H1 (cell line): ENCODE results near the gene ANKUB1. TPM values are rescaled to one million over a fixed set of nuclear protein-coding genes. Genes with fewer than 3 reads are reported as not detected.

Experiments used
- CTCF ChIA-PET: fragments of 300-600 bp; sonication (Branson Sonifier 250); formaldehyde crosslinking; loops from one replicate; lab custom pipeline; 2021; ENCODE audit not compliant: partially characterized antibody; lab: Charles Lee
- POLR2A ChIA-PET: fragments of 300-600 bp; sonication (Branson Sonifier 250); formaldehyde crosslinking; loops from one replicate; lab custom pipeline; 2021; ENCODE audit warnings: inconsistent platforms; ENCODE audit not compliant: partially characterized antibody; lab: Charles Lee
- DNase-seq, 2 experiments: peaks; one replicate each; pipeline versions ENCODE4 v3.0.0 to v3.0.0-alpha.2; 2010 to 2022; ENCODE audit warnings: low spot score in 2 of 2, low read depth in 1 of 2, mixed read lengths in 1 of 2
- FAIRE-seq: peaks from 2 replicates; lab custom pipeline; 2011; peaks lifted over from hg19 to GRCh38; lab: Jason Lieb, UNC
- H2AFZ ChIP-seq: 2 replicates; pipeline ENCODE4 v1.8.1; 2012; ENCODE audit warnings: low read length, inconsistent platforms
- H2AK5ac ChIP-seq: 2 replicates; pipeline ENCODE4 v1.6.1; 2013; ENCODE audit warnings: low read depth, low read length
- H2BK120ac ChIP-seq: replicated peaks from 2 replicates; pipeline ENCODE3; 2013; ENCODE audit warnings: low read depth, low read length, inconsistent platforms
- H2BK12ac ChIP-seq: 2 replicates; pipeline ENCODE4 v1.6.1; 2013; ENCODE audit warnings: low read depth, low read length
- H2BK15ac ChIP-seq: 2 replicates; pipeline ENCODE4 v1.6.1; 2013; ENCODE audit warnings: low read length
- H2BK20ac ChIP-seq: 2 replicates; pipeline ENCODE4 v1.6.1; 2013; ENCODE audit warnings: low read length
- H2BK5ac ChIP-seq: 2 replicates; pipeline ENCODE4 v1.6.1; 2013; ENCODE audit warnings: low read depth, low read length
- H3K14ac ChIP-seq: 2 replicates; pipeline ENCODE4 v1.6.1; 2013; ENCODE audit warnings: inconsistent platforms; ENCODE audit not compliant: insufficient read length
- H3K18ac ChIP-seq: 2 replicates; pipeline ENCODE4 v1.6.1; 2013; ENCODE audit warnings: low read length; ENCODE audit errors: extremely low read depth
- H3K23ac ChIP-seq: 2 replicates; pipeline ENCODE4 v1.6.1; 2013; ENCODE audit warnings: inconsistent platforms; ENCODE audit not compliant: insufficient read length
- H3K23me2 ChIP-seq: 2 replicates; pipeline ENCODE4 v1.6.1; 2013; ENCODE audit warnings: low read depth, low read length
- H3K27ac ChIP-seq: 2 replicates; pipeline ENCODE4 v1.6.1; 2011; ENCODE audit warnings: low read depth, low read length, inconsistent platforms
- H3K27me3 ChIP-seq, 4 experiments: replicated peaks in 1 of 4; 1 replicate in 1 of 4; 2 replicates in 3 of 4; pipeline versions ENCODE4 v1.6.1 to v1.8.1; 2011 to 2013; ENCODE audit warnings: low read length in 3 of 4, mild to moderate bottlenecking in 3 of 4, inconsistent platforms in 2 of 4, mixed read lengths in 2 of 4, moderate library complexity in 1 of 4; ENCODE audit not compliant: control insufficient read depth in 3 of 4, insufficient read depth in 3 of 4; ENCODE audit errors: extremely low read depth in 1 of 4
- H3K36me3 ChIP-seq, 4 experiments: 2 replicates each; pipeline versions ENCODE4 v1.6.1 to v1.8.1; 2011 to 2013; ENCODE audit warnings: mild to moderate bottlenecking in 4 of 4, low read length in 3 of 4, moderate library complexity in 2 of 4, control low read depth in 1 of 4, inconsistent platforms in 1 of 4; ENCODE audit not compliant: insufficient read depth in 4 of 4, control insufficient read depth in 2 of 4
- H3K4ac ChIP-seq: replicated peaks from 2 replicates; pipeline ENCODE3; 2013; ENCODE audit warnings: low read length, low read depth, mixed read lengths, inconsistent platforms; ENCODE audit not compliant: insufficient read length
- H3K4me1 ChIP-seq, 4 experiments: replicated peaks in 1 of 4; 1 replicate in 1 of 4; 2 replicates in 3 of 4; pipeline versions ENCODE4 v1.6.1 to v1.8.1; 2011 to 2013; ENCODE audit warnings: low read length in 3 of 4, inconsistent platforms in 2 of 4, mixed read lengths in 1 of 4; ENCODE audit not compliant: insufficient read depth in 4 of 4, control insufficient read depth in 3 of 4
- H3K4me2 ChIP-seq, 2 experiments: 2 replicates each; pipeline versions ENCODE4 v1.6.1 to v1.8.1; 2011 to 2013; ENCODE audit warnings: low read depth in 2 of 2, low read length in 2 of 2, control low read depth in 1 of 2, inconsistent platforms in 1 of 2, mild to moderate bottlenecking in 1 of 2; ENCODE audit not compliant: insufficient read depth in 1 of 2
- H3K4me3 ChIP-seq, 4 experiments: fragments of 200-600, 300-600 bp in 1 of 4; sonication (generic), shearing (Covaris generic), sonication (Bioruptor Twin) in 1 of 4; 2 replicates each; pipeline versions ENCODE4 v1.5.1 to v1.8.1; 2011 to 2016; ENCODE audit warnings: low read length in 4 of 4, low read depth in 3 of 4, control low read depth in 2 of 4, inconsistent platforms in 2 of 4, mild to moderate bottlenecking in 2 of 4, mixed read lengths in 1 of 4, moderate library complexity in 1 of 4; ENCODE audit not compliant: insufficient read depth in 2 of 4; ENCODE audit errors: extremely low read depth in 1 of 4
- H3K56ac ChIP-seq: replicated peaks from 2 replicates; pipeline ENCODE3; 2013; ENCODE audit warnings: low read depth, mild to moderate bottlenecking, mixed read lengths, low read length, inconsistent platforms; ENCODE audit not compliant: insufficient read length
- H3K79me1 ChIP-seq: 2 replicates; pipeline ENCODE4 v1.6.1; 2013; ENCODE audit warnings: low read depth, low read length, control low read depth
- H3K79me2 ChIP-seq, 2 experiments: 2 replicates each; pipeline versions ENCODE4 v1.6.1 to v1.8.1; 2012 to 2013; ENCODE audit warnings: low read length in 2 of 2, mild to moderate bottlenecking in 2 of 2, inconsistent platforms in 1 of 2; ENCODE audit not compliant: insufficient read depth in 2 of 2, control insufficient read depth in 1 of 2
- H3K9ac ChIP-seq, 4 experiments: replicated peaks in 1 of 4; 1 replicate in 1 of 4; 2 replicates in 3 of 4; pipeline versions ENCODE4 v1.6.1 to v1.8.1; 2011 to 2013; ENCODE audit warnings: low read depth in 3 of 4, low read length in 3 of 4, control low read depth in 2 of 4, mild to moderate bottlenecking in 2 of 4, moderate library complexity in 2 of 4, inconsistent platforms in 1 of 4; ENCODE audit errors: extremely low read depth in 1 of 4
- H3K9me3 ChIP-seq, 2 experiments: 2 replicates each; pipeline versions ENCODE4 v1.6.1 to v1.8.1; 2012 to 2013; ENCODE audit warnings: mild to moderate bottlenecking in 2 of 2, moderate library complexity in 2 of 2, control low read depth in 1 of 2, inconsistent platforms in 1 of 2, low read depth in 1 of 2, low read length in 1 of 2, mixed read lengths in 1 of 2; ENCODE audit not compliant: insufficient read depth in 2 of 2
- H4K20me1 ChIP-seq, 2 experiments: replicated peaks in 1 of 2; 2 replicates each; pipeline versions ENCODE3 to v1.8.1; 2011 to 2013; ENCODE audit warnings: inconsistent platforms in 2 of 2, low read length in 2 of 2, mild to moderate bottlenecking in 1 of 2; ENCODE audit not compliant: insufficient read depth in 2 of 2, control insufficient read depth in 1 of 2
- H4K5ac ChIP-seq: 2 replicates; pipeline ENCODE4 v1.6.1; 2013; ENCODE audit warnings: low read length, low read depth, mixed read lengths, inconsistent platforms; ENCODE audit not compliant: insufficient read length
- H4K8ac ChIP-seq: 2 replicates; pipeline ENCODE4 v1.8.0; 2013; ENCODE audit warnings: mild to moderate bottlenecking, moderate library complexity, low read length, inconsistent platforms; ENCODE audit not compliant: insufficient read depth; ENCODE audit errors: extremely low read depth
- H4K91ac ChIP-seq: replicated peaks from 2 replicates; pipeline ENCODE3; 2013; ENCODE audit warnings: low read length, mixed read lengths, inconsistent platforms; ENCODE audit not compliant: insufficient read length
- ASH2L ChIP-seq: fragments of 200-600, 300-600 bp; sonication (generic); IDR thresholded peaks from one replicate; pipeline ENCODE4 v1.7.1; 2017; ENCODE audit warnings: low read length
- CBX5 ChIP-seq: fragments of 300-800, 300-1000 bp; sonication (generic); IDR thresholded peaks from 2 replicates; pipeline ENCODE4 v1.7.1; 2016; ENCODE audit warnings: antibody characterized with exemption, low read length, low read depth
- CBX8 ChIP-seq: fragments of 300-800, 300-1000 bp; sonication (generic); IDR thresholded peaks from 2 replicates; pipeline ENCODE4 v1.7.1; 2016; ENCODE audit warnings: low read depth, low read length, borderline replicate concordance
- CEBPB ChIP-seq: IDR thresholded peaks from 2 replicates; pipeline ENCODE4 v1.6.1; 2012; ENCODE audit warnings: low read depth, low read length
- NANOG ChIP-seq: IDR thresholded peaks from 2 replicates; pipeline ENCODE4 v1.6.1; 2011; ENCODE audit warnings: low read length, low read depth, mild to moderate bottlenecking, inconsistent platforms; ENCODE audit not compliant: insufficient read depth, poor library complexity, severe bottlenecking
- POLR2AphosphoS5 ChIP-seq: IDR thresholded peaks from 2 replicates; pipeline ENCODE4 v1.6.1; 2011; ENCODE audit warnings: low read depth, low read length
- SIN3A ChIP-seq, 2 experiments: IDR thresholded peaks in 1 of 2; conservative IDR thresholded peaks in 1 of 2; 2 replicates each; pipeline ENCODE4 v1.6.1; 2011 to 2012; ENCODE audit warnings: low read length in 2 of 2, improper control_type of control experiment in 1 of 2, low read depth in 1 of 2, mild to moderate bottlenecking in 1 of 2
- TAF1 ChIP-seq: IDR thresholded peaks from 2 replicates; pipeline ENCODE4 v1.6.1; 2011; ENCODE audit warnings: mild to moderate bottlenecking, low read depth, low read length
- WGBS, 2 experiments: shearing (Covaris generic) in 1 of 2; methylation state at CpG; one replicate each; pipeline versions ENCODE4 v1.1.6 to v1.1.7; 2013 to 2015; ENCODE audit warnings: low lambda C conversion rate in 2 of 2, mixed read lengths in 2 of 2, inconsistent platforms in 1 of 2, low coverage in 1 of 2, missing lambda C conversion rate in 1 of 2; ENCODE audit not compliant: insufficient replicate concordance in 2 of 2, insufficient coverage in 1 of 2, insufficient read length in 1 of 2; ENCODE audit errors: extremely low coverage in 1 of 2, missing lambda C conversion rate in 1 of 2; 5-methylcytosine and 5-hydroxymethylcytosine counted together
- polyA plus RNA-seq, 7 experiments: library from polyadenylated mRNA; depleted of rRNA in 3 of 7; stranded (reverse) in 5 of 7; unstranded in 2 of 7; fragments of >200 nt in 5 of 7; fragments of 200-250 nt in 2 of 7; gene quantifications; 1 replicate in 5 of 7; 2 replicates in 1 of 7; 4 replicates in 1 of 7; pipeline versions ENCODE4 v1.2.1 to v1.2.3, GENCODE V29; 2011 to 2013; ENCODE audit warnings: missing spikeins in 2 of 7, mixed read lengths in 2 of 7
- total RNA-seq: library from RNA; stranded (reverse); fragmentation: NEBNext Ultra II Directional; extraction: Animal tissue kit (Norgen Biotek cat#: 25700); gene quantifications from 2 replicates; pipeline ENCODE4 v1.2.1, GENCODE V29; 2021
- TF ChIP-seq, protein P1 (sequence below): IDR thresholded peaks from 2 replicates; pipeline ENCODE4 v1.6.1; 2012; ENCODE audit warnings: low read length, inconsistent platforms

The ANKUB1 gene
- total and polyA plus RNA-seq, 2 of the 8 experiments (the other 6 are each of a cell fraction or from before 2014, with no cell fraction given) = not detected

DNA sequence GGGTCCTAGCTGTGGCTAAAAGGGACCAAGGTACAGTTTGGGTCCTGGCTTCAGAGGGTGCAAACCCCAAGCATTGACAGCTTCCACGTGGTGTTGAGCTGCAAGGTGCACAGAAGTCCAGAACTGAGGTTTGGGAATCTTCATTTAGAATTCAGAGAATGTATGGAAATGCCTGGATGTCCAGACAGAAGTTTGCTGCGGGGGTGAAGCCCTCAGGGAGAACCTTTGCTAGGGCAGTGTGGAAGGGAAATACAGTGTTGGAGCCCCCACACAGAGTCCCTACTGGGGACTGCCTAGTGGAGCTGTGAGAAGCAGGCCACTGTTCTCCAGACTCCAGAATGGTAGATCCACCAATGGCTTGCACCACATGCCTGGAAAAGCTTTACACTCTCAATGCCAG, 38.5 kb upstream of the ANKUB1 start:
- POLR2A ChIA-PET = interaction anchor here (1.1 kb wide), 1 partner anchor 17 kb away, joined by 3 read pairs; no protein-coding TSS in a partner anchor
- H3K4me2 ChIP-seq = no peak overlapping the region

More for the DNA sequence above, 38.5 kb upstream of the ANKUB1 start:
- Histone ChIP-seq H2BK12ac (no peak overlapping the region), H2BK5ac (no peak overlapping the region), H3K79me2 (peaks cover 0 to 87% of the 10 kb centered on the region in 2 experiments), H2BK120ac (no peak overlapping the region), H2AFZ (no peak overlapping the region), H3K79me1 (no peaks in the 10 kb centered on the region; the same call in 1 of the 2 replicates), H4K8ac (no peak overlapping the region), H3K14ac (no peak overlapping the region), H3K36me3 (peaks cover 0 to 11% (median 2%) of the 10 kb centered on the region in 4 experiments; a peak in 3 of 8 replicates), H2BK15ac (no peak overlapping the region), H3K9ac (no peak overlapping the region), H3K4me1 (peaks cover 0 to 3% (median 0%) of the 10 kb centered on the region in 4 experiments; a peak in 2 of 7 replicates), H3K27ac (no peak overlapping the region), H3K18ac (no peak overlapping the region), H2BK20ac (no peak overlapping the region), H3K9me3 (peaks cover 26 to 40% of the 10 kb centered on the region in 2 experiments), H3K27me3 (no peaks in the 10 kb centered on the region), H3K4me3 (no peak overlapping the region), H4K5ac (no peak overlapping the region), H2AK5ac (no peak overlapping the region), H3K23me2 (no peaks in the 10 kb centered on the region), H4K20me1 (no peaks in the 10 kb centered on the region)
- 75% methylated on average over 2 of the region's 2 CpGs; no CpG with 5 or more reads in 1 of the 2 experiments for WGBS, 2 experiments
- DNase-seq (no peak), FAIRE-seq (no peak)
- CTCF ChIA-PET = interaction anchor here (0.8 to 1.0 kb wide), 3 partner anchors 11 to 312 kb away, joined by 3 to 5 read pairs (median 3); no protein-coding TSS in a partner anchor
- TF ChIP-seq CBX8 (no peak), CBX5 (no peak), ASH2L (no peak), TAF1 (no peak), POLR2AphosphoS5 (no peak), SIN3A (conservative IDR thresholded peaks at IDR 0.05 in 1 of 2, IDR thresholded peaks at IDR 0.05 in 1 of 2; ENCODE audit: low read depth in 1 of 2, low read length in 2 of 2) (no peak), NANOG (no peak), CEBPB (no peak)
- TF ChIP-seq, protein P1, sequence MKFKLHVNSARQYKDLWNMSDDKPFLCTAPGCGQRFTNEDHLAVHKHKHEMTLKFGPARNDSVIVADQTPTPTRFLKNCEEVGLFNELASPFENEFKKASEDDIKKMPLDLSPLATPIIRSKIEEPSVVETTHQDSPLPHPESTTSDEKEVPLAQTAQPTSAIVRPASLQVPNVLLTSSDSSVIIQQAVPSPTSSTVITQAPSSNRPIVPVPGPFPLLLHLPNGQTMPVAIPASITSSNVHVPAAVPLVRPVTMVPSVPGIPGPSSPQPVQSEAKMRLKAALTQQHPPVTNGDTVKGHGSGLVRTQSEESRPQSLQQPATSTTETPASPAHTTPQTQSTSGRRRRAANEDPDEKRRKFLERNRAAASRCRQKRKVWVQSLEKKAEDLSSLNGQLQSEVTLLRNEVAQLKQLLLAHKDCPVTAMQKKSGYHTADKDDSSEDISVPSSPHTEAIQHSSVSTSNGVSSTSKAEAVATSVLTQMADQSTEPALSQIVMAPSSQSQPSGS = no peak
- TF ChIP-seq, all 59 proteins: peak for 0
- Histone ChIP-seq H3K56ac (no peak overlapping the region), H3K4ac (no peak overlapping the region), H4K91ac (no peak overlapping the region), H3K23ac (no peak overlapping the region)
